IPS-NIHi11 (cell line): ENCODE measurements around the gene POP4.

Experiments
- DNase-seq: peaks from one replicate; pipeline ENCODE4 v3.0.0; 2012; ENCODE audit warnings: mixed read lengths, low spot score

The POP4 gene

DNA sequence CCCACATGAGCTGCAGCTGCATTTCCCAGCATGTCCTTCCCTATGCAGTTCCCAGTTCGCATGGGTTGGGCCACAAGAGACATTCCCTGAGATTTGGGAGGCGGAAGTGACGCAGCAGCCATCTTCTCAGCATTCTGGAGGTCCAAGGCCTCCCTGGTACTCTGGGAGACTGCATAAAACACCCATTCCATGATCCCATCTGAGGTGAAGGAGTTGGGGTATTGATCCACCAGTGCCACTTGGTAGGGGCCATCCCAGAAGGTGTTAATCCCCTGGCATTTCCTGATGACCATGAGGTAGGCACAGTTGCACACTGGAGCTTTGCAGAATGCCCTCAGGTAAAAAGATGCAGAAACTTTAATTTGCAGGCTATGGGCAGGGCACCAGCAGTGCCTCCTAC is 25.4 kb downstream of the POP4 start:
- DNase-seq, result no peak

GRCh38 chr19:29634002-29634401 is 27.9 kb downstream of the POP4 start:
- no peak for DNase-seq

DNA sequence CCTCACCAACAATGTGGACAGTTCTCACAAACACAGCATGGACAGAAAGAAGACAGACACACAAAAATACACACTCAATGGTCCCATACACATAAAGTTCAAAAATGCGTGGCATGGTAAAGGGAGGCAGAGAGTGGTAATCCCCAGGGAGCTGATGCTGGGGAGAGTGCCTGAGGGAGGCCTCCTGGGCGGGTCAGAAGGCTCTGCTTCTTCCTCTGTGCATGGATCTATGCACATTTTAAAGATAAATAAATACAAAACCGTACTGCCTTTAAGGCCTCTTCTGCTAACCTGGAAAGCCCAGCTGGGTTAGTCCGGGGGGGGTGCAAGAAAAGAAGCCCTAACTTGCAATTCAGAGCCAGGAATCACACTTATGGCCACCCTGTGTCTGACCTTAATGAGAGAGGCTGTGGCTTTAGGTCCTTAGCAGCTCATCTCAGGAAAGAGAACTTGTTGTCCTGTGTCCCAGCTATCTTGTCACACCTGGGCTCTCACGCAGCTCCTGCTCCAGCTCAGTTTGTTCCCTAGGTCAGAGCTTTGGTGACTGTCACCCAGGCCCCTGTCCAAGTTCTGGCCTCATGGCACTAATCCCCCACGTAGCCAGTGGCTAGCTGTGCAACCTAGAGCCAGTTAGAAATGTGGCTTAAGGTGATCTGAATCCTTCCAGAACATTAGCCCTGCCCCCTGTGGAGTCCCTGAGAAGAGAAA is 28.5 kb downstream of the POP4 start:
- no peak for DNase-seq

GRCh38 chr19:29635963-29636362 is 29.9 kb downstream of the POP4 start:
- DNase-seq, result no peak

DNA sequence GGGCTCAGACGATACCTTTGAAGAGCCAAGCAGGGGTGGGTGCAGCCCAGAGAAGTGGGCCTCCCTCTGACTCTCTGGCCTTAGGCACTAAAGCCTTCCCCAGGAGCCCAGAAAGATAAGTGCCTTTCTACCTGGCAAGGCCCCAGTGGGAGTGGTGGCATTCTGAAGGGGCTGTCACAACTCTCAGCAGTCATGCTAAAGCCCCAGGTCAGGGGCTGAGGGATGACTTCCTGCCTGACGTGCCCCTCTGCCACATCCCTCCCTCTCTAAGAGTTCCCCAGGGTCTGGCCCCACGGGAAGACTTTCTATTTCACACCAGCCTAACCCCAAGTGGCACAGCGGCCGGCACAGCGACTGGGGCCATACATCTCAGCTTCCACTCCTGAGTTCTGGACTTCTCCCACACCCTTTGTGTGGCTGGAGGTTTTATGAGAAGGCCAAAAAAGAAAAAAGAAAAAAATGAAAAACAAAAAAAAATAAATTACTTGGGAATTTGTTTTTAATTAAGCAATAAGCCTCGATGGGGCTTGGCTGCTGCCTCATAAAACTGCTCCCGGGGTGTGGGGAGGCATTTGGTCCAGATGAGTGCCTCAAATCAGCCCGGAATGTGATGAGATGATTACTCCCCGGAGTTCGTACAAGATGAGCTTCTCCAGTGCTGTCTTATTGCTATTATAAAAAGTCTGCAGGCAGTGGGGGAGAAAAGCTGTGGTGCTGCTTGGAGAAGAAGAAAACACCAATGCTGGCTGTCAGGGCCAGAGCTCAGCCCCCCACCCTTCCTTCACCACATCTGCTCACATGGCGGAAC is 30.7 kb downstream of the POP4 start:
- no peak for DNase-seq

DNA sequence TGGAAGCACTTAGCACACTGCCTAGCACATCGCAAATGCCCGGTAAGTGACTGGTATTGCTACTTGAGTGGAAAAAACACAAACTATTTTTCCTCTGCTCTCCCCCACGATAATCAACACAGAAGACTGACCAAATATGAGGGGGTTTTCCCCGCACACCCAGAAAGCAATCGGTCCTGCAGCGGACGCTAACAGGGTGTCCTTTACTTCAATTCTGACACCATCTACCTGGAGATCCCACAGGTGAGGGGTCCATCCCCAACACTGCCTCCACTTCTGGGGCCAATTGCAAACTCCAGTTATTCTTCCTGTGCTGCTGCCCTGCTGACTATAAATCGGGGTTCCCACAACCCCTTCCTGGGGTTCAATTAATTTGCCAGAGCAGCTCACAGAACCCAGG is 33.0 kb downstream of the POP4 start:
- DNase-seq, result no peak

DNA sequence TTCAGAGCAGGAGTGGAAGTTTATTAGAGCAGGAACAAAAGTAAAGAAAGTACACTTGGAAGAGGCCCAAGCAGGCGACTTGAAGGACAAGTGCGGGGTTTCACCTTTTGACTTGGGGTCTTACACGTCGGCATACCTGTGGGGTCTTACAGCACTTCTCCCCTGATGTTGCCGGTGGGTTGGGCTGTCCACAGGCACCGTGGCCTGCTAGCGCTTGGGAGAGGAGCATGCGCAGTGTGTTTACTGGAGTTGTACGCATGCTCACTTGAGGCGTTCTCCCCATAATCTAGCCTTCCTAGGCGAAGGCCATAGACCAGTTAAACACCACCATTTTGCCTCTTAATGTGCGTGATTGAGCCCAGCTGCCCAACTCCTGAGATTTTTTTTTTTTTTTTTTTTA is 34.1 kb downstream of the POP4 start:
- no peak for DNase-seq

DNA sequence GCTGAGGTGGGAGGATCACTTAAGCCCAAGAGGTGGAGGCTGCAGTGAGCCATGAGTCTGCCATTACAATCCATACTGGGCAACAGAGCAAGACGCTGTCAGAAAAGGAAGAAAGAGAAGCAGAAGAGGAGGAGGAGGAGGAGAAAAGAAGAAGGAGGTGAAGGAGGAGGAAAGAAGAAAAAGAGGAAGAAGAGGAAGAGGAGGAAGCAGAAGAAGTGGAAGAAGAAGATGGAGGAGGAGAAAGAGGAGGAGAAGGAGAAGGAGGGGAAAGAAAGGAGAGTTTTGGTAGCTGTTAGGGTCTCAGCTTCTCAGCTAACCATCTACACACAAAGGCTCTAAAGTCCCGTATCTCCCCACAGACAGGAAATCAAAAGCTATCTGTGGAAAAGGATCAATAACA is 35.5 kb downstream of the POP4 start:
- no peak for DNase-seq

- no peak for DNase-seq
These were observed 37.4 kb downstream of the POP4 start for GRCh38 chr19:29643361-29643935.

GRCh38 chr19:29644210-29644609 is 38.1 kb downstream of the POP4 start:
- DNase-seq, result no peak

DNA sequence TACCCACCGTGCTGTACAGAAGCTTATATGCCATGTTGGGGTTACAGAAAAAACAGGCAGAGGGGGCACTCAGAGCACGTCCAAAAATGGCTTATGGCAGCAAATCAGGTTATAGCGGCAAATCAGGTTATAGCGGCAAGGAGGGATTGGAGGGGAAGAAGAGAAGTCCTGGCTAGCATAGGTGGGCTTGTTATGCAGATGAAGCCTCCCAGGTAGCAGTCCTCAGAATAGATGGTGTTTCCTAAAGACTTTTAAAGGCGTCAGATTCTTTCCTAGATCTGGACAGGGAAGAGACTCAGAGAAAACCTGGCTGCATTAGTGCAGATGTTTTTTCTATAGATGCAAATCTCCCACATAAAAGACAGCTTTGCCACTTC is 39.4 kb downstream of the POP4 start:
- DNase-seq, result no peak

GRCh38 chr19:29645911-29646310 is 39.8 kb downstream of the POP4 start:
- no peak for DNase-seq

- DNase-seq, result no peak
These were observed 44.8 kb downstream of the POP4 start for GRCh38 chr19:29650772-29651387.

GRCh38 chr19:29651622-29652394 is 45.7 kb downstream of the POP4 start:
- DNase-seq, result no peak

- no peak for DNase-seq
These were observed 47.3 kb downstream of the POP4 start for GRCh38 chr19:29653398-29653797.

DNA sequence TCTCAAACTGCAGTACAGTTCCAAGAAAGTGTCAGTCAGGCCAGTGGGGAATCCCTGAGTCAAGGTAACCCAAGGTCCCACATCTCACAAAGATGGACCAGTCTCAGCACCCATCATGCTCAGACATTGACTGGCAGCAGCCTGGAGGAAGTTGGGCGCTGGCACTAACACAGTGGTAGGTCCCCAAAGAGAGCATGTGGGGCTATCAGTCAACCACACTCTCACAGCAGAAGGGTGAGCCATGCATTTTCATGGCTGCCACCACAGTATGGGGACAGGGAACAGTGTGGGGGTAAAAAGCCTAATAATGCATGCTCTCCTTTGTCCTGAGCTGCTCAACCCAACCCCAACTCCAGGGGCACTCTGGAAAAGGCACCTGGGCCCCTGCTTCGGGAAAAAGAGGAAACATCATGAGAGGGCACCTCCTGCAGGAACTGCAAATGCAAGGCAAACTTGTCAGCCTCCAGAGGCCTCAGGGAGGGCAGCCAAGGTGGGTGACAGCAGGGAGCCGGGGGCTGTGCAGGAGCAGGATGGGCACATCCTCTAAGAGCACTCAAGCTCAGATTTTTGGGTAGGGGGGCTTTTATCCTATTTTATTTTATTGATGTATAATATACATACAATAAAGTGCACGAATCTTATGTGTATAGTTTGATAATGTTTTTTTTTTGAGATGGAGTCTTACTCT is 49.7 kb downstream of the POP4 start:
- DNase-seq, result no peak

GRCh38 chr19:29658221-29658991 is 52.3 kb downstream of the POP4 start:
- DNase-seq, result no peak

DNA sequence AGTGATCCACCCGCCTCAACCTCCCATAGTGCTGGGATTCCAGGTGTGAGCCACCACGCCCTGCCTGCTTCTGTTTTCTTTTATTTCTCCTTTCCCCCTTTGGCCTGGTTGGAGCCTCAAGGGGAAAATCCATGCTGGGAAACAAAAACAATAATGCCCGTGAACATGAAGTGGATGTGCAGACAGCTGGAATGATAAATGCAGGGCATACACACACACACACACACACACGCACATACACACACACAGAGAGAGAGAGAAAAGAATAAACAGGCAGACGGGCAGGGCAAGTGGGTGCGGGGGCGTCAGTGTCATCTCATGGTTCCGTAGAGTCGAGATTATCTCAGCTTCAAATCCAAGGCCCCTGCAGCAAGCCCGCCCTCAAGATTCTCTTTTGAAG is 54.8 kb downstream of the POP4 start:
- DNase-seq, result no peak

DNA sequence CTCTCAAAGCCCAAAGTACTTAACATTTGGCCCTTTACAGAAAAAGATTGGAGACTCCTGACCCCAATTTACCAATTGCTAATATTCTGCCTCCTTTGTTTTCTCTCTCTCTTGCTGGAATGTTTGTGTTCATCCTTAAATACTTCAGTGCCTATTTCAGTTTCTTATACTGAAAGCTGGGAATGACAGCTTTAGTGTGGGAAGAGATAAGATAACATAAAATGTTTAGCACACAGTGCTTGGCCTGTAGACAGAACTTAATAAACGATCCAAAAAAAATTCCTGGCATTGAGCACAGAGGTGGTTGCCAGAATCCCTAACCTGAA is 56.2 kb downstream of the POP4 start:
- DNase-seq, result no peak

DNA sequence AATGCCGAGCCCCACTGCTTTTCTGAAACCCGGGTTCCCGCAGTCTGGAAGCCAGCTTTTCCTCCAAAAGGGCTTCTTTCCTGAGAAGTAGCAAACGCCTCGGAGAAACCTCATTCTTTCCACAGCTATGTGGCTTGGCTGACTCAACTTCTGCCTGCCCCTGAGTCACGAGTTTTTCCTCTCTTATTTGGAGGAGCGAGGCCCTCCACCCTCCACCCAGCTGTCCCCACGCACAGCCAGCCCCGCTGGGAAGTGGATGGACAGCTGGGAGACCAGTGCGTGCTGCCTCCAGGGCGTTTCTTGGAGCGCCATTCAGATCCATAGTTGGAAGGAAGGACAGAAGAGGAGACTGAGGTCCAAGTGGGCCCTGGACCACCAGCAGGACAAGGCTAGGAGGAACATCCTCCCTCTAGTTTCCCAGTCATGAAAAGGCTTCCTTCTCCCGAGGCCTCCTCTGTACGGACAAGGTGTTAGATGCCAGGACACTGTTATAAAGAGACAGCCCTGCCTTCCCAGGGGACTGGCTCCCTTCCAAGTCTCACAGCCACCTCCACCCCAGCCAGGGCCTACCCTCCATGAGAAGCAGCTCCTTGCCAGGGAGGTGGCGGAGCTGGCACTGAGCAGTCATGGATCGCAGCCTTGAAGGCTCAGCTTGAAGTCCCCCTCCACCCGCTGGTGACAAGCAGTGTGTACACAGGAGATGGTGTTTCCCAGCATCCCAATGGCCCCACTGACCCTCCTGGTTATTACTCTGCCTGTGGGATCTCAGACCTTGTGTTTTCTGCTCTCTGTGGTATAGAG is 56.7 kb downstream of the POP4 start:
- no peak for DNase-seq
